ENCODE results near the gene TANC1.

- no peak for TF ChIP-seq CTCF (IDR thresholded peaks at IDR 0.05)
- no peak for TF ChIP-seq POLR2A (IDR thresholded peaks at IDR 0.05)
Measured at GRCh38 chr2:159044804-159045286, 76.4 kb downstream of the TANC1 start.

Data from testis (tissue), 2 donors.